ENCODE measurements around the gene CCDC80.

DNA sequence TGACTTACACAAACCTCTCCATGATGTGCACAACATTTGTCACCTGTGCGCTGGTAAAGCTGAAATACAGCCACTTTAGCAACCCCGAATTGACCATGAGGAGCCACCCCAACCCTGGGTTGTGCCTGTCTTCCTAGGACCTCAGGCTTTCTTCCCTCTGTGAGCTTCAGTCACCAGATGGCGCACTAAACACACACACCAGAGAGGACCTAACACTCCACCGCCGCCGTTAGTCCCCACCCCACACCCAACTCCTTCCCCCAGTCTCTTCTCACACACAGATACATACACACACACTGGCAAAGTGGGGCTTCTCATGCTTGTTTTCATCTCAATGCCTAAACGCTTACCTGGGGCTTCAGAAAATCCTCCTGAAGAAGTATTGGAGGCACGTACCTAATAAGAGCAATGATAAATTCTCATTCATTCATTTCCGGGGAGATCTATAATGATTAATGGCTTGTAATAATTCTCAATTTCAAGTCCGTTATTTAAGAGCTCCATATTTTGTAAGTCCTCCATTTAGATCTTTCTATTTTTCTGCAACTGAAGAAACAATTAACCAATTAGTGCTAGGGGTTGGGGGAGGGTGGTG is 2.1 kb upstream of the CCDC80 start:
- TF ChIP-seq, protein P1, sequence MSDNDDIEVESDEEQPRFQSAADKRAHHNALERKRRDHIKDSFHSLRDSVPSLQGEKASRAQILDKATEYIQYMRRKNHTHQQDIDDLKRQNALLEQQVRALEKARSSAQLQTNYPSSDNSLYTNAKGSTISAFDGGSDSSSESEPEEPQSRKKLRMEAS (CRISPR knock-in tag; IDR thresholded peaks at IDR 0.05), result no peak
- TF ChIP-seq CHD4 (IDR thresholded peaks at IDR 0.05; ENCODE audit: insufficient read depth, insufficient replicate concordance, low read depth, low read length, poor library complexity, severe bottlenecking) (no peak), HNRNPK (IDR thresholded peaks at IDR 0.05; ENCODE audit: low read depth, low read length, poor library complexity, severe bottlenecking) (no peak), POLR2AphosphoS5 (IDR thresholded peaks at IDR 0.05; ENCODE audit: control insufficient read depth, insufficient read depth, low read depth, low read length) (no peak)

All from K562 (cell line).